Endodermal cell (in vitro differentiated cells): ENCODE results near the gene PHGDH. TPM values are rescaled to one million over a fixed set of nuclear protein-coding genes. Genes with fewer than 3 reads are reported as not detected.

Experiments used
- DNase-seq: peaks from one replicate; pipeline ENCODE4 v3.0.0-alpha.2; 2017
- H3K27ac ChIP-seq: 2 replicates; pipeline ENCODE4 v1.5.1; 2013; ENCODE audit warnings: mild to moderate bottlenecking, low read depth, low read length, moderate library complexity
- H3K27me3 ChIP-seq: 2 replicates; pipeline ENCODE4 v1.6.1; 2013; ENCODE audit warnings: mild to moderate bottlenecking, low read length, moderate library complexity; ENCODE audit not compliant: insufficient read depth, control insufficient read depth, poor library complexity, severe bottlenecking
- H3K36me3 ChIP-seq: 2 replicates; pipeline ENCODE4 v1.7.0; 2013; ENCODE audit warnings: mild to moderate bottlenecking, low read length, moderate library complexity; ENCODE audit not compliant: control insufficient read depth, insufficient read depth
- H3K4me1 ChIP-seq: one replicate; pipeline ENCODE4 v1.7.0; 2013; ENCODE audit warnings: low read length; ENCODE audit not compliant: control insufficient read depth, insufficient read depth
- H3K4me3 ChIP-seq: 2 replicates; pipeline ENCODE4 v1.5.1; 2013; ENCODE audit warnings: mild to moderate bottlenecking, low read length, moderate library complexity
- H3K9ac ChIP-seq: 2 replicates; pipeline ENCODE4 v1.6.1; 2013; ENCODE audit warnings: mild to moderate bottlenecking, low read length, moderate library complexity; ENCODE audit not compliant: poor library complexity, severe bottlenecking; ENCODE audit errors: extremely low read depth
- H3K9me3 ChIP-seq: 2 replicates; pipeline ENCODE4 v1.6.1; 2013; ENCODE audit warnings: mild to moderate bottlenecking, low read length, moderate library complexity; ENCODE audit not compliant: control insufficient read depth
- H3K27ac Mint-ChIP-seq: 2 replicates; pipeline ENCODE4 v1.8.0; 2020; ENCODE audit warnings: mixed read lengths
- H3K27me3 Mint-ChIP-seq: 2 replicates; pipeline ENCODE4 v1.8.0; 2021; ENCODE audit warnings: mild to moderate bottlenecking, mixed read lengths; ENCODE audit not compliant: insufficient read depth
- H3K36me3 Mint-ChIP-seq: 2 replicates; pipeline ENCODE4 v1.8.0; 2020; ENCODE audit warnings: low read depth, mixed read lengths
- H3K4me1 Mint-ChIP-seq: 2 replicates; pipeline ENCODE4 v1.8.0; 2020; ENCODE audit warnings: mixed read lengths
- H3K4me3 Mint-ChIP-seq: 2 replicates; pipeline ENCODE4 v1.8.0; 2020; ENCODE audit warnings: mild to moderate bottlenecking, moderate library complexity, mixed read lengths
- H3K9me3 Mint-ChIP-seq: 2 replicates; pipeline ENCODE4 v1.8.0; 2020; ENCODE audit warnings: mild to moderate bottlenecking, mixed read lengths
- CTCF ChIP-seq: fragments of 200-600 bp; sonication (generic); conservative IDR thresholded peaks from 2 replicates; pipeline ENCODE4 v1.5.0; 2021; ENCODE audit warnings: antibody characterized with exemption, mild to moderate bottlenecking
- WGBS, 2 experiments: methylation state at CpG; one replicate each; pipeline versions ENCODE4 v1.1.5 to v1.1.7; 2013; ENCODE audit warnings: missing lambda C conversion rate in 2 of 2, mixed read lengths in 1 of 2; ENCODE audit not compliant: insufficient coverage in 1 of 2, insufficient read length in 1 of 2; 5-methylcytosine and 5-hydroxymethylcytosine counted together
- total RNA-seq, 2 donors: library from RNA; stranded (reverse); fragmentation: NEBNext Ultra II Directional in 1 of 2; extraction: Animal tissue kit (Norgen Biotek cat#: 25700) in 1 of 2; gene quantifications; 2 replicates in 1 of 2; 3 replicates in 1 of 2; pipeline ENCODE4 v1.2.1, GENCODE V29; 2021

The PHGDH gene
- total RNA-seq, 2 donors from 2014 or later = 156 to 176 TPM

- H3K27ac ChIP-seq = no peak overlapping the region
- Mint-ChIP-seq H3K9me3 (no peaks in the 10 kb centered on the region), H3K4me1 (peaks cover 42% of the 10 kb centered on the region), H3K36me3 (no peaks in the 10 kb centered on the region), H3K4me3 (no peak overlapping the region), H3K27ac (no peak overlapping the region), H3K27me3 (peaks cover 8% of the 10 kb centered on the region)
- H3K27me3 ChIP-seq = no peaks in the 10 kb centered on the region
- no peak overlapping the region for H3K4me3 ChIP-seq
- no peaks in the 10 kb centered on the region for H3K36me3 ChIP-seq
- 58 to 67% methylated on average over 2 of the region's 2 CpGs for WGBS, 2 experiments
- peaks cover 18% of the 10 kb centered on the region for H3K4me1 ChIP-seq
- H3K9ac ChIP-seq = no peak overlapping the region
- DNase-seq = peak; percentile 66
- H3K9me3 ChIP-seq = no peaks in the 10 kb centered on the region
- TF ChIP-seq CTCF = peak; percentile 71
Observed at GRCh38 chr1:119771016-119771415, 59.3 kb downstream of the PHGDH start.

- Mint-ChIP-seq H3K36me3 (no peaks in the 10 kb centered on the region), H3K4me3 (no peak overlapping the region), H3K27me3 (peaks cover 7% of the 10 kb centered on the region), H3K9me3 (no peaks in the 10 kb centered on the region), H3K4me1 (peaks cover 42% of the 10 kb centered on the region), H3K27ac (no peak overlapping the region)
- H3K9me3 ChIP-seq = no peaks in the 10 kb centered on the region
- no peaks in the 10 kb centered on the region for H3K27me3 ChIP-seq
- H3K27ac ChIP-seq = no peak overlapping the region
- no peak for TF ChIP-seq CTCF
- DNase-seq = no peak
- H3K4me3 ChIP-seq = no peak overlapping the region
- WGBS, 2 experiments = 87 to 100% methylated on average over 1 to 3 of the region's 3 CpGs
- no peak overlapping the region for H3K9ac ChIP-seq
- peaks cover 18% of the 10 kb centered on the region for H3K4me1 ChIP-seq
- no peaks in the 10 kb centered on the region for H3K36me3 ChIP-seq
Observed at GRCh38 chr1:119771770-119772169, 60.0 kb downstream of the PHGDH start.

GRCh38 chr1:119772298-119772697 lies 60.6 kb downstream of the PHGDH start:
- Histone ChIP-seq H3K4me1 (peaks cover 18% of the 10 kb centered on the region), H3K9ac (no peak overlapping the region), H3K36me3 (no peaks in the 10 kb centered on the region), H3K27ac (no peak overlapping the region), H3K27me3 (no peaks in the 10 kb centered on the region), H3K9me3 (no peaks in the 10 kb centered on the region), H3K4me3 (no peak overlapping the region)
- 86 to 100% methylated on average over 1 to 2 of the region's 2 CpGs for WGBS, 2 experiments
- H3K36me3 Mint-ChIP-seq = no peaks in the 10 kb centered on the region
- no peak for TF ChIP-seq CTCF
- no peak overlapping the region for H3K4me3 Mint-ChIP-seq
- H3K27ac Mint-ChIP-seq = no peak overlapping the region
- H3K27me3 Mint-ChIP-seq = peaks cover 2% of the 10 kb centered on the region
- no peak for DNase-seq
- H3K4me1 Mint-ChIP-seq = peaks cover 37% of the 10 kb centered on the region
- no peaks in the 10 kb centered on the region for H3K9me3 Mint-ChIP-seq
